GM18508 (cell line): ENCODE measurements around the gene RPH3AL.
"Not testable (repeated sequence)": the region's sequence is repeated elsewhere in the genome, so short reads cannot be mapped to it uniquely, and the experiment has no call there.

Experiments used
- ATAC-seq: cut with Tn5 transposase; IDR thresholded peaks from one replicate; pipeline ENCODE4 v1.9.1; 2021; ENCODE audit warnings: moderate number of reproducible peaks; ENCODE audit not compliant: insufficient read depth, unreplicated experiment

Gene RPH3AL

GRCh38 chr17:213286-214105 lies 139.1 kb downstream of the RPH3AL start:
- ATAC-seq = no peak

GRCh38 chr17:210402-210801 lies 142.2 kb downstream of the RPH3AL start:
- ATAC-seq = no peak

- ATAC-seq = no peak
Observed at GRCh38 chr17:208429-208828, 144.2 kb downstream of the RPH3AL start.

- no peak for ATAC-seq
Observed at GRCh38 chr17:207775-208174, 144.8 kb downstream of the RPH3AL start.

- ATAC-seq = no peak
Observed at GRCh38 chr17:206941-207560, 145.6 kb downstream of the RPH3AL start.

- ATAC-seq = not testable (repeated sequence)
Observed at GRCh38 chr17:206484-206883, 146.1 kb downstream of the RPH3AL start.

- ATAC-seq = no peak
Observed at GRCh38 chr17:205817-206216, 146.8 kb downstream of the RPH3AL start.

- ATAC-seq = no peak
Observed at GRCh38 chr17:205148-205669, 147.4 kb downstream of the RPH3AL start.

- no peak for ATAC-seq
Observed at GRCh38 chr17:204427-205147, 148.0 kb downstream of the RPH3AL start.

- no peak for ATAC-seq
Observed at GRCh38 chr17:202501-202951, 150.1 kb downstream of the RPH3AL start.

- not testable (repeated sequence) for ATAC-seq
Observed at GRCh38 chr17:201736-202135, 150.9 kb downstream of the RPH3AL start.

- not testable (repeated sequence) for ATAC-seq
Observed at GRCh38 chr17:201257-201656, 151.3 kb downstream of the RPH3AL start.

- ATAC-seq = no peak
Observed at GRCh38 chr17:200586-200985, 152.0 kb downstream of the RPH3AL start.

- ATAC-seq = no peak
Observed at GRCh38 chr17:199806-200545, 152.6 kb downstream of the RPH3AL start.

- no peak for ATAC-seq
Observed at GRCh38 chr17:199191-199604, 153.4 kb downstream of the RPH3AL start.

- ATAC-seq = not testable (repeated sequence)
Observed at GRCh38 chr17:198225-198624, 154.4 kb downstream of the RPH3AL start.

- ATAC-seq = no peak
Observed at GRCh38 chr17:197352-197751, 155.3 kb downstream of the RPH3AL start.

GRCh38 chr17:194828-195602 lies 157.6 kb downstream of the RPH3AL start:
- no peak for ATAC-seq
